Measurements from ENCODE around the gene CYTIP. TPM values are rescaled to one million over a fixed set of nuclear protein-coding genes. Genes with fewer than 3 reads are reported as not detected.

Gene CYTIP
- total RNA-seq, 4 donors from 2014 or later = 5.3 to 10.8 (median 7.1) TPM

DNA sequence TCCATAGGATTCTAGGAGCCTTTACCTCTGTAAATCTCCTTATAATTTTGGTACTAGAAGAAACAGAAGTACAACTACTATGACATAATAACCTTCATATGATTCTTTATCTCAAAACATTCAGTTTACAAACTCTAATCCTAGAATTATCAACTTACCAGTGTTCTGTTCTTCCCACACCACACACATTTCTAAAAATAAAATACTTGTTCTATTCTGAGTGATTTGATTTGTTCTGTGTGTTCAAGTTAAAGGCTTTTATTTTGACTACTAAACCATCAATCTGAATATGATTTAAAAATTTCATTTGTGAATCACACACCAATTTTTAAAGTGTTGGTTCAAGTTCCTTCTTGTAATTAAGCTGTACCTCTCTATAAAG is 16.0 kb downstream of the CYTIP start:
- no peak for DNase-seq (ENCODE audit: low spot score in 2 of 2)
- TF ChIP-seq CTCF (IDR thresholded peaks at IDR 0.05) (no peak), POLR2A (IDR thresholded peaks at IDR 0.05) (no peak)
- H3K4me3 ChIP-seq (ENCODE audit: low read depth, poor library complexity, severe bottlenecking) = no peak overlapping the region
- intact Hi-C loops (cut with DNase I; ENCODE audit: low total_unique reads) = no loop called here

DNA sequence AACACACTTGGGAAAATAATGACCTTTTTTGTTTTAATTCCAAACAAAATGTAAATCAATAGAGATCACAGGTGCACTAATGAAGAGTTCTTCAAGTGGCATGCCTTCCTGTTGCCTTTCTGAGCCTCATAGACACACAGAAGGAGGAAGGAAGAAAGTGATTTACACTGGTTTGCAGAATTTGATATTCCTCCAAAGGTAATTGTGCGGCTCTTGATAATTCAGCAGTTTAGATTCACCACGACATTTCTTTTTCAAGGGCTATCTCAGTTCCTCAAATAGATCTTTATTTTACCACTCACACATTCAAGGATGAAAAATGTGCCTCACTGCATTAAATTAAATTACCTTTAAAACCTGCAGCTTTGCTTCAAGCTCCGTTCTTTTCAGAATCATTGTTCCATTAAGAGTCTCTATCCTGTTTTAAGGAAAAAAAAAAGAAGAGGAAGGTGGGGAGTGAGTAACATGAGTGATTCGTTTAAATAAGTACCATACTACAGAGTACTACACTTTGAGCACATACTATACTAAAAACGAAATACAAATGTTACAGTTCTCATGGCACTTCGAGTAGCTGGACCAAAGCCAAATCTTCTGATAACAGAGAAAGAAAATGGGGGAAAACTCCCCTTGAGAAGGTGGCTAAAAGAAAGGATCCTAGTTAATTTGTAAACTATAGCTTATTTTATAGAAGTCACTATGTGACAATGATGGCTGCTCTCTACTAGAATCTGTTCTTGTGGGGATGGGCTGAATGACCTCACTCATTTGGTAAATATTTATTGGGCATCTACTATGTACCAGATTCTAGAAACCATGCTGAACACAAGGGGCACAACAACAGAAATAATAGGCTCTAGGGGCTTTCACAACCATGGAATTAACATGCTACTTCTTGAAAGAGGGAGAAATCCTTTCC is 16.6 kb downstream of the CYTIP start:
- 63 to 66% methylated on average over 6 of the region's 6 CpGs for WGBS, 2 donors
- no peak for TF ChIP-seq CTCF (IDR thresholded peaks at IDR 0.05)
- no peak for TF ChIP-seq POLR2A (IDR thresholded peaks at IDR 0.05)
- intact Hi-C loops (cut with DNase I; ENCODE audit: low total_unique reads) = no loop called here
- no peak overlapping the region for H3K4me3 ChIP-seq (ENCODE audit: low read depth, poor library complexity, severe bottlenecking)
- no peak for DNase-seq (ENCODE audit: low spot score in 2 of 2)

DNA sequence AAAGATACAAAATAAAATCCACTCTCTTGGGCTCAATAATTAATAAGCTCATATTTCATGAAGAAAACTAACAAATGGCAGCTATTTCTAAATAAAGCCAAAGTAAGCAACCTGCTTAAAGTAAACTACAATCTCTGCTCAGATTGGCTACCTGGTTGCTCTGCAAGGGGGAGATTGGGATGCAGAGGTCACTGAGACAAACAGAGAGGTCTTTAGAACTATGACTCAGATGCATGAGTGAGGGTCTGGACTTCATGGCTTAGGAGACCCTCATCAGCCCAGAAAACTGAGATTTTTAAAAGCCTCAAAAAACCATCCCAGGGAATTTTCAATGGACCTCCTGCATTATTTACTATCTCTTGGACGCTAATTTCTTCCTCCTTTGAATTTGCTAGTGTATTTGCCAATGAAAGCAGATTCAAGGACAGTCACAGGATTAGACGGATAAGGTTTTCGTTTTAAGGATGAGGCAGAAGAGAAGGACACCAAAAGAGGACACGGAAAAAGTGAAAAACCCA is 17.4 kb downstream of the CYTIP start:
- intact Hi-C loops (cut with DNase I; ENCODE audit: low total_unique reads) = no loop called here
- 90% methylated on average over 4 of the region's 4 CpGs for WGBS, 2 donors
- TF ChIP-seq POLR2A (IDR thresholded peaks at IDR 0.05) (no peak), CTCF (IDR thresholded peaks at IDR 0.05) (no peak)
- H3K4me3 ChIP-seq (ENCODE audit: low read depth, poor library complexity, severe bottlenecking) = no peak overlapping the region
- no peak for DNase-seq (ENCODE audit: low spot score in 2 of 2)

- intact Hi-C loops (cut with DNase I; ENCODE audit: low total_unique reads) = no loop called here
- no peak for TF ChIP-seq POLR2A (IDR thresholded peaks at IDR 0.05)
- DNase-seq (ENCODE audit: low spot score in 2 of 2) = no peak
- no peak overlapping the region for H3K4me3 ChIP-seq (ENCODE audit: low read depth, poor library complexity, severe bottlenecking)
- WGBS, 2 donors = 71 to 82% methylated on average over 1 of the region's 1 CpG
Measured at GRCh38 chr2:157424374-157424773, 19.5 kb downstream of the CYTIP start.

GRCh38 chr2:157421964-157422363 is 21.9 kb downstream of the CYTIP start:
- no peak for TF ChIP-seq CTCF (IDR thresholded peaks at IDR 0.05)
- no peak for TF ChIP-seq POLR2A (IDR thresholded peaks at IDR 0.05)
- intact Hi-C loops (cut with DNase I; ENCODE audit: low total_unique reads) = no loop called here
- WGBS, 2 donors = 59 to 82% methylated on average over 3 of the region's 3 CpGs
- no peak overlapping the region for H3K4me3 ChIP-seq (ENCODE audit: low read depth, poor library complexity, severe bottlenecking)
- DNase-seq (ENCODE audit: low spot score in 2 of 2) = no peak

- no peak for TF ChIP-seq POLR2A (IDR thresholded peaks at IDR 0.05)
- no peak for TF ChIP-seq CTCF (IDR thresholded peaks at IDR 0.05)
- H3K4me3 ChIP-seq (ENCODE audit: low read depth, poor library complexity, severe bottlenecking) = no peak overlapping the region
- no peak for DNase-seq (ENCODE audit: low spot score in 2 of 2)
- intact Hi-C loops (cut with DNase I; ENCODE audit: low total_unique reads) = no loop called here
- WGBS, 2 donors = 63 to 68% methylated on average over 2 of the region's 2 CpGs
Measured at GRCh38 chr2:157421331-157421944, 22.5 kb downstream of the CYTIP start.

Data from lower leg skin (tissue), 4 donors.